ENCODE measurements around the gene ELP1. TPM values are rescaled to one million over a fixed set of nuclear protein-coding genes. Genes with fewer than 3 reads are reported as not detected.
A peak's percentile ranks its signal among the peaks of the same experiment; 100 is the strongest.

Gene ELP1
- polyA plus RNA-seq, 1 donor (not counting 4 experiments of a cell fraction or from before 2014, with no cell fraction given) = 49.6 TPM

GRCh38 chr9:108844856-108845255 is 89.1 kb downstream of the ELP1 start:
- H3K4me2 ChIP-seq (ENCODE audit: control insufficient read depth, extremely low read depth, insufficient read depth, low read depth, low read length) = peak overlapping the region; percentile 24
- H3K9me3 ChIP-seq (ENCODE audit: control insufficient read depth, low read depth, low read length) = no peaks in the 10 kb centered on the region
- TF ChIP-seq CTCF (optimal IDR thresholded peaks at IDR 0.05 in 1 of 3, IDR thresholded peaks at IDR 0.05 in 1 of 3, conservative IDR thresholded peaks at IDR 0.05 in 1 of 3; ENCODE audit: extremely low read depth in 1 of 3, insufficient read depth in 2 of 3, low read length in 3 of 3) (no peak), EZH2 (IDR thresholded peaks at IDR 0.05; ENCODE audit: low read length) (no peak)
- no peaks in the 10 kb centered on the region for H3K36me3 ChIP-seq (ENCODE audit: control insufficient read depth in 2 of 2, extremely low read depth in 1 of 2, insufficient read depth in 2 of 2, low read length in 2 of 2)
- H3K27me3 ChIP-seq (ENCODE audit: control insufficient read depth, extremely low read depth, insufficient read depth, low read length) = no peaks in the 10 kb centered on the region
- H3K79me2 ChIP-seq (ENCODE audit: control insufficient read depth, insufficient read depth, low read length) = no peaks in the 10 kb centered on the region
- peaks cover 17% of the 10 kb centered on the region for H3K4me1 ChIP-seq (ENCODE audit: control insufficient read depth, extremely low read depth, insufficient read depth, low read length)
- H4K20me1 ChIP-seq (ENCODE audit: control insufficient read depth, extremely low read depth, insufficient read depth, low read length) = no peaks in the 10 kb centered on the region
- FAIRE-seq = peak; percentile 79
- H3K9ac ChIP-seq (ENCODE audit: control insufficient read depth, extremely low read depth, insufficient read depth, low read length) = no peak overlapping the region
- no peaks in the 10 kb centered on the region for H3K9me1 ChIP-seq (ENCODE audit: control insufficient read depth, extremely low read depth, insufficient read depth, low read length)
- H3K4me3 ChIP-seq (ENCODE audit: control insufficient read depth in 2 of 3, extremely low read depth in 1 of 3, insufficient read depth in 2 of 3, low read depth in 1 of 3, low read length in 3 of 3) = no peak overlapping the region
- no peak overlapping the region for H3K27ac ChIP-seq (ENCODE audit: control insufficient read depth, insufficient read depth, low read length)
- no peak for DNase-seq (ENCODE audit: low read depth, low spot score)
- H2AFZ ChIP-seq (ENCODE audit: control insufficient read depth, low read length) = peak overlapping the region; percentile 50
- dilution Hi-C loops (cut with MboI; ENCODE audit: extremely low pct_ligation_motif_present, low sequenced_read_pairs) = no loop called here

GRCh38 chr9:108844391-108844790 is 89.5 kb downstream of the ELP1 start:
- Histone ChIP-seq H3K79me2 (ENCODE audit: control insufficient read depth, insufficient read depth, low read length) (no peaks in the 10 kb centered on the region), H3K4me1 (ENCODE audit: control insufficient read depth, extremely low read depth, insufficient read depth, low read length) (peaks cover 17% of the 10 kb centered on the region), H3K27ac (ENCODE audit: control insufficient read depth, insufficient read depth, low read length) (no peak overlapping the region), H4K20me1 (ENCODE audit: control insufficient read depth, extremely low read depth, insufficient read depth, low read length) (no peaks in the 10 kb centered on the region), H3K9ac (ENCODE audit: control insufficient read depth, extremely low read depth, insufficient read depth, low read length) (no peak overlapping the region), H3K36me3 (ENCODE audit: control insufficient read depth in 2 of 2, extremely low read depth in 1 of 2, insufficient read depth in 2 of 2, low read length in 2 of 2) (no peaks in the 10 kb centered on the region), H3K9me1 (ENCODE audit: control insufficient read depth, extremely low read depth, insufficient read depth, low read length) (no peaks in the 10 kb centered on the region), H3K4me2 (ENCODE audit: control insufficient read depth, extremely low read depth, insufficient read depth, low read depth, low read length) (peak overlapping the region; percentile 24), H2AFZ (ENCODE audit: control insufficient read depth, low read length) (no peak overlapping the region), H3K9me3 (ENCODE audit: control insufficient read depth, low read depth, low read length) (peaks cover 2% of the 10 kb centered on the region), H3K4me3 (ENCODE audit: control insufficient read depth in 2 of 3, extremely low read depth in 1 of 3, insufficient read depth in 2 of 3, low read depth in 1 of 3, low read length in 3 of 3) (no peak overlapping the region), H3K27me3 (ENCODE audit: control insufficient read depth, extremely low read depth, insufficient read depth, low read length) (no peaks in the 10 kb centered on the region)
- DNase-seq (ENCODE audit: low read depth, low spot score) = no peak
- TF ChIP-seq EZH2 (IDR thresholded peaks at IDR 0.05; ENCODE audit: low read length) (no peak), CTCF (optimal IDR thresholded peaks at IDR 0.05 in 1 of 3, IDR thresholded peaks at IDR 0.05 in 1 of 3, conservative IDR thresholded peaks at IDR 0.05 in 1 of 3; ENCODE audit: extremely low read depth in 1 of 3, insufficient read depth in 2 of 3, low read length in 3 of 3) (no peak)
- dilution Hi-C loops (cut with MboI; ENCODE audit: extremely low pct_ligation_motif_present, low sequenced_read_pairs) = no loop called here
- FAIRE-seq = peak; percentile 9
